Right forelimb (tissue), 1 donor: ENCODE data around the gene PISD.
A peak's percentile ranks its signal among the peaks of the same experiment; 100 is the strongest.

Experiments used
- DNase-seq: peaks from one replicate; pipeline ENCODE4 v3.0.0-alpha.2; 2018

PISD gene

DNA sequence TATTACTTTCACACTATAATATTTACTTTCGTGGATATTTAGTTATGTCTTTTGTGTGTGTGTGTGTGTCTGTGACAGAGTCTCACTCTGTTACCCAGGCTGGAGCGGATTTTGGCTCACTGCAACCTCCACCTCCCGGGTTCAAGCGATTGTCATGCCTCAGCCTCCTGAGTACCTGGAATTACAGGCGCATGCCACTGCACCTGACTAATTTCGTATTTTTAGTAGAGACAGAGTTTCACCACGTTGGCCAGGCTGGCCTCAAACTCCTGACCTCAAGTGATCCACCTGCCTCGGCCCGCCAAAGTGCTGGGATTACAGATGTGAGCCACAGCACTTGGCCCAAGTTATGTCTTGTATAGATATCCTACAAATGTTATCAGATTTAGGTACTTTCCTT lies 9.9 kb downstream of the PISD start:
- DNase-seq = no peak

DNA sequence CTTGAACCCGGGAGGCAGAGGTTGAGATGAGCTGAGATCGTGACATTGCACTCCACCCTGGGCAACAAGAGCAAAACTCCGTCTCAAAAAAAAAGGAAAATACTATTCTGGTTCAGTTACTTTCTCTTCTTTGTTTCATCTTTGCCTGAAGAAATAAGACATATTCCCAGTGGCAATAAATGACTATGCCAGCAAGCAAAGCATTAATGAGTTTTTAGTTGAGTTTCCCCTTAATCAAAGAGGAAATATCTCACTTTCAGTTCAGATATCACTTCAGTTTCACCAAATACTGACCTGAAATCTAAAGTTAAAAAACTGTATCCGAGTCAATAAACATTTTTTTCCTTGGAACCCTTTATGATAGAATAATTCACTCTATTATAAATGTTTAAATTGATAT lies 10.4 kb downstream of the PISD start:
- no peak for DNase-seq

GRCh38 chr22:31650391-31650790 lies 11.6 kb downstream of the PISD start:
- no peak for DNase-seq

- DNase-seq = no peak
Measured at GRCh38 chr22:31647523-31648320, 14.3 kb downstream of the PISD start.

- DNase-seq = no peak
Measured at GRCh38 chr22:31647066-31647465, 14.9 kb downstream of the PISD start.

GRCh38 chr22:31646186-31647019 lies 15.6 kb downstream of the PISD start:
- DNase-seq = no peak

DNA sequence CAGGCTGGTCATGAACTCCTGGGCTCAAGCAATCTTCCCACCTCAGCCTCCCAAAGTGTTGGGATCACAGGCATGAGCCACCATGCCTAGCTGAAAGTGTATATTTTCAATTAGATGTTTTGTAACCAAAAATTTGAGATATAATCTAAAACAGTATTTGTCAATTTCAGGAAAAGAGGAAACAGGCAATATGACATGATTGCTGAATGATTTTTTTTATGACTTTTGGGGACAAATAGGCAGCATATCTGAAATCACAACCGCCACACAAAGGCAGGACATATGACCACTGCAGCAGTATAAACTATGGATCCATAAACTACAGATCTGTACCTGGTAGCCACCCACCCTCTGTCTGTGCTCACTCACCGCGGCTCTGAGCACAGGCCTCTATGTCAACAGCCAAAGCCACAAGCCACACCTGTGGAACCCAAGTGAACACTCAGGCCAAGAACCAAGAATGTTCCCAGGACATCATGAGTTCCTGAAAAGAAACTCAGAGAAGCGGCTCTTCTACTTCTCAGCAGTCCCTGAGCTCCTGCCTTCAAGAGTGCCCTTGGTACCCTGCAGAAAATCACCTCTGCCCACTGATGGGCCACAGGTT lies 22.5 kb downstream of the PISD start:
- no peak for DNase-seq

DNA sequence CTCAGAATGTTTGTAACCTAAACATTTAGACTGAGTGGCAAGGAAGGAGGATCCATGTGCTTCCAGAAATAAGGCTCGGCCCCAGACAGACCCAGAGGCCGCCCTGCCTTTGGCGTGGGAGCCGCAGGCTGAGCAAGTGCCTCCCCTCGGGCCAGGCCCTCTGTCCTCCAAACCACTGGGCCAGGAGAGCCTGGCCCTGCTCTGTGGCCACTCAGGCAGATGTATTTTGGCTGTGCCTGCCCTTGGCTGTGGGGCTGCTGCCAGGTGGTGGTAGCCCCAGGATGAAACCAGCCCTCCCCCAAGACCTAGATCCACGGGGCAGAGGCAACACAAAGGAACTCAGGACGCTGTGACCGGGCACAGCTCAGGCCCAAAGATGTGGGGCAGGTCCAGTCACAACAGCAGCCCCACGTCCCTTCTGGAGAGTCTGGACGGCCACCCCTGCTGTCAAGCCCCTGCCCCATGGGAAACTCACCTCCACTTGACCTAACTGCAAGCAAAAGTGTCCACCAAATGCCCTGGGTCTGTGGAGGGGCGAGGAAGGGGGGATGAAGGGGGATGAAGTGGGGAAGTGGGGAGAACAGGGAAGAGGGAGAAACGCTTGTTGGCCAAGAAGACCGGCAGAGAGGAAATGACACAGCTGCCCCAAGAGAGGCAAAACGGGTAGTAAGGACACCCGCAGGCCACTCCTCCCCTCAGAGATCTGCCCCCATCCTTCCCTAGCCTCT lies 24.0 kb downstream of the PISD start:
- DNase-seq = no peak

DNA sequence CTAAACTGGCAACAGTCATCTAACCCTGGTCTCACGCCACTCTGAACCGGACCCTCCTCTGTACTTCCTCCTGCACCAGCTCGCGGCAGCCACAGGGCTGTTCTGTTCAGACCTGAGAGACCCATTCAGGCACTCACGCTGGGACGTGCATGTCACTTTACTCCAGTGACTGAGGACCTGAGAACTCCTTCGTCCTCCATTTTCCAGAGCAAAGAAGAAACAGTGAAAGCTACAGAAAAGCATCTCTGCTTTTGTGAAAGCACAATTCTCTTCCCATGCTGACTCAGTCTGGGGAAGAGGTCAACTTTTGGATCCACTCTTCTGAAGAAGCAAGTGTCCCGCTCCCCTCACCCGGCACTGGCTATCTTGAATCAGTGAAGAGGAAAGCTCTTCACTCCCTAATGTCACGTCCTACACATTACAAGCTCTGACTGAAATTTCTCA lies 24.5 kb downstream of the PISD start:
- DNase-seq = no peak

- DNase-seq = no peak
Measured at GRCh38 chr22:31635638-31636306, 26.2 kb downstream of the PISD start.

DNA sequence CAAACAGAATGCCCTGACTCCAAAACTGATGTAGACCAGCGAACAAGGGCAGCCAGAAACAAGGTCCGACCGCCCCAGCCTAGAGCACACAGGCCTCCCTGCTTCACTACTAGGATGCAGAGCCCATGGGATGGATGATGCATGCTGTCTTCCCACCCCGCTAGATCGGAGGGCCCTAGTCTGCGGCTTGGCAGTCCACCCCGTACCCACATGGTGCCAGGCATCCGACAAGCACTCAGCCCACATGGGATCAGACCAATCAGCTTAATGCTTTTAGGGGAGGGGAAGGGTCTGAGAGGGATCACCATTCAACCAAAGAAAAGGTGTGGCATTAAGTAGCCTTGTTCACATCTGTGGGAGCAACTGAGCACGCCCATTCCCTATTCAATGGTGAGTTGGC lies 30.6 kb downstream of the PISD start:
- DNase-seq = no peak

- DNase-seq = peak; percentile 85
Measured at GRCh38 chr22:31630331-31631329, 31.4 kb downstream of the PISD start.

DNA sequence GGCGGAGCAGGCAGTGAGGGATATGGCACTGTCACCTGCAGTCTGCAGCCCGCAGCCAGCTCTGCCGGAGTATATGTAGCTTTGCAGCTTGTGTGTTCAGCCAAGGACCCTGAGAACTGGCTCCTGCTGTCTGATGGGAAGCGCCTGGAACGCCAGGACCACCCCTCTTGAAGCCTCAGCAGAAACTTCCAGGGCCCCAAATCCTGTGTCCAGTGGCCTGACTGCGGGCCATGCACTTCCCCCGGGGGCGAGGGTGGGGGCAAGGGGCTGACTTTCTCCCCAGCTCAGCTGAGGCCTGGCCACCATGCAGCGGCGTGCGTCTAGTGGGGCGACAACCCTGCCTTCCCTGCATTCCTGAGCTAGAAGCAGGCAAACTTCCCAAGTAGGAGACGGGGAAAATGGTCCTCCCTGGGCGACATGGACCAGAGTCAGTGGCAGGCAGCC lies 32.3 kb downstream of the PISD start:
- DNase-seq = no peak

DNA sequence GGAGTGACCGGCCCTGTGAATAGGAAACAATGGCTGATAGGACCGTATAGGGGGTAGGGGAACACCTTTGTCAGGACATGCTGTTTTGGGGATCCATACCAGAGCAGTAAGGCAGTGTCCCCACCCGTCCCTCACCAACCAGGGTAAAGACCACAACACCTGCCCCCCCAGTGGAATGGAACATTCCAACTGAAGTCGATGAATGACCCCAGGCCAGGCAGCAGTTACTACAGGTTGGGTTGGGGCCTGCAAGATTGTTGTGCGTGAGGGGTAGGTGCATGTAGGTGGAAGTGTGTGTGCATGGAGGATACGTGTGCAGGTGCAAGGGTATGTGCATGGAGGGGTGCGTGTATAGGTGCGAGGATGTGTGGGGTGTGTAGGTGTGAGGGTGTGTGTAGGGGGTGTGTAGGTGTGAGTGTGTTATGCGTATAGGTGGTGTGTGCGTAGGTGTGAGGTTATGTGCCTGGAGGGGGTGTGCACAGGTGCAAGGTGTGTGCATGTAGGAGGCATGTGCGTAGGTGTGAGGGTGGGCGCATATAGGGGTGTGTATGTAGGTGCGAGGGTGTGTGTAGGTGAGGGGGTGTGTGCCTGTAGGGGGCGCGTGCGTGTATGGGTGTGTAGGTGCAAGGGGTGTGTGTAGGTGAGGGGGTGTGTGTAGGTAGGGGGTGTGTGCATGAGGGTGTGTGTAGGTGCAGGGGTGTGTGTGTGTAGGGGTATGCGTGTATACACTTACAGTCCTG lies 32.9 kb downstream of the PISD start:
- DNase-seq = no peak

DNA sequence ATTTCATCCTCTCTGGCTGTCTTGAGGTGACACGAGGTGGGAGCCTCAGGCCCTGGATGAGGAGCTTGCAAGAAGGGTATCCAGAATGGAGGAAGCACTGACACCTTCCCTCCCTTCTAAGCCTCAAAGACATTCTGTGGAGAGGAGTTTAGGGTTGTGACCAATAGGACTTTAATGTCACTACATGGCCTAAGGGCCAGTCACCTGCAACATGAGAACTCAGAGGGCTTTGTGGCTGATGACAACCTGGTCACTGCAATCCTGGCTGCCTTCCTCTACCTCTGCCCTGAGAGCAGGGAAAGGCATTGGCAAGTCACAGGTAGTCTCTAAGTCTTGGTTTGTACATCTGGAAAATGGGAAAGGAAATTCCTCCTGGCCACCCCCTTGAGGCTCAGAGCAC lies 33.7 kb downstream of the PISD start:
- no peak for DNase-seq

- no peak for DNase-seq
Measured at GRCh38 chr22:31627223-31627731, 34.7 kb downstream of the PISD start.

GRCh38 chr22:31626427-31627150 lies 35.4 kb downstream of the PISD start:
- DNase-seq = peak; percentile 68

DNA sequence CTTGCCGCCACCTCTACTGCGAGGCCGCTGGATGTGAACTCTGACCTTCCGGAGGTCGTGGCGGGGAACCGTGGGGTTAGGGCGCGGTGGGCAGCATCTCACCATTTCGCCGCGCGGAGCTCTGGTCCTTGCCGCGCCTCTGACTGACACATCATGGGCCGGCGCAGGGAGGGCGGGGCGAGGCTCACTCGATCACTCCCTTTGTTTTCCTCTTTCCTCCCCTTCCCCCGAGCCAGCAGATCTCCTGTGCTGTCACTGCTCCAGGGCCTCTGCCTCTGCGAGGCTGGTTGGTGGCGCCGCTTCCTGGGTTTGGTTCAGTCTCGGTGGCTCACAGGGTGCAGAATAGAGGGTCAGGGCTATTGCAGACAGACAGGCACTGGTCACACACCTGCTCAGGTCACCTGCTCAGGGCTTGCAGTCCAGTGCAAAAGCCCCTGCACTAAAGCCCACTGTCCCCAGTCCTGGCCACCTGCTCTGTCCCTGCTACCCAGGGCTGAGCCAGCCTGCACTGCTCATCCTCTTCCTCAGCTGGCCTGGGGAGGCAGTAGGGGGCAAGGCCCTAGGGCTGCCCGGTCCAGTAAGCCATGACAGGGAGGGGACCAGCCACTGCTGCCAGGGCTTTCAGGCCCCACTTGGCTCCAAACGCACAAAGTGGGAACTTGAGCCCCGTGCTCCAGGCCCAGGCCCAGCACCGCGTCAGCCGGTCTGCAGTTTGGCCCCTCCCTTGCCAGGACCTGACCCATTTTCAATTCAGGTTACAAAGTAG lies 36.2 kb downstream of the PISD start:
- DNase-seq = no peak

- no peak for DNase-seq
Measured at GRCh38 chr22:31625257-31625640, 36.8 kb downstream of the PISD start.
